ENCODE measurements around the gene CBARP. TPM values are rescaled to one million over a fixed set of nuclear protein-coding genes. Genes with fewer than 3 reads are reported as not detected.

Gene CBARP
- total RNA-seq, 1 experiment from 2014 or later: 28.4 TPM

- Histone ChIP-seq H4K91ac (ENCODE audit: insufficient read length, low read depth, low read length) (no peak overlapping the region), H3K4ac (ENCODE audit: low read depth, low read length) (no peak overlapping the region), H3K23me2 (ENCODE audit: insufficient read length, low read depth, low read length, poor library complexity, severe bottlenecking) (peaks cover 10% of the 10 kb centered on the region), H3K27ac (ENCODE audit: insufficient read length, low read depth, low read length) (no peak overlapping the region), H4K5ac (ENCODE audit: insufficient read length, low read depth, low read length) (no peak overlapping the region), H3K56ac (ENCODE audit: insufficient read length, low read depth, low read length) (no peak overlapping the region), H3K4me1 (ENCODE audit: insufficient read depth, low read length) (no peaks in the 10 kb centered on the region), H2AFZ (ENCODE audit: low read length) (no peak overlapping the region), H3K23ac (ENCODE audit: insufficient read length, low read depth, low read length) (no peak overlapping the region), H3K9ac (ENCODE audit: extremely low read depth, insufficient read length, low read length) (no peak overlapping the region), H3K4me2 (ENCODE audit: insufficient read depth, insufficient read length, low read length) (no peak overlapping the region), H2BK5ac (ENCODE audit: insufficient read length, low read length) (no peak overlapping the region), H3K18ac (ENCODE audit: insufficient read length, low read depth, low read length) (no peak overlapping the region), H2BK12ac (ENCODE audit: insufficient read length, low read depth, low read length) (no peak overlapping the region), H3K27me3 (ENCODE audit: insufficient read depth, low read length) (no peaks in the 10 kb centered on the region), H2AK5ac (ENCODE audit: insufficient read length, low read length) (no peak overlapping the region), H3K79me2 (ENCODE audit: insufficient read depth, low read length) (no peaks in the 10 kb centered on the region), H3K9me3 (ENCODE audit: control insufficient read depth, low read depth, low read length) (no peaks in the 10 kb centered on the region), H3K79me1 (ENCODE audit: insufficient read depth, low read depth, low read length, poor library complexity, severe bottlenecking) (no peaks in the 10 kb centered on the region), H4K8ac (replicated peaks; ENCODE audit: insufficient read length, low read depth, low read length) (no peak overlapping the region), H3K14ac (ENCODE audit: insufficient read depth, low read length) (no peak overlapping the region), H2BK15ac (ENCODE audit: low read depth, low read length) (no peak overlapping the region), H2BK20ac (ENCODE audit: low read depth, low read length, poor library complexity, severe bottlenecking) (no peak overlapping the region), H4K20me1 (ENCODE audit: control insufficient read depth, insufficient read depth, insufficient read length) (no peaks in the 10 kb centered on the region), H2BK120ac (ENCODE audit: low read depth, low read length, poor library complexity, severe bottlenecking) (no peak overlapping the region), H3T11ph (ENCODE audit: low read length) (no peak overlapping the region)
- Mint-ChIP-seq H3K27ac (no peak overlapping the region), H3K9me3 (no peaks in the 10 kb centered on the region), H3K4me1 (peaks cover 10 to 14% of the 10 kb centered on the region in 2 experiments), H3K4me3 (no peak overlapping the region; a peak in 1 of 5 replicates), H3K36me3 (ENCODE audit: insufficient read depth in 1 of 3, low read depth in 3 of 3) (peaks cover 0 to 30% (median 19%) of the 10 kb centered on the region in 3 experiments; a peak in 5 of 7 replicates), H3K27me3 (ENCODE audit: low read depth) (peaks cover 1% of the 10 kb centered on the region; the same call in 1 of the 2 replicates)
- no peak for TF ChIP-seq CTCF (conservative IDR thresholded peaks at IDR 0.05)
- WGBS (ENCODE audit: extremely low coverage, insufficient read length, low lambda C conversion rate): no CpG with 5 or more reads among the region's 43 CpGs
- no peak for DNase-seq
Measured at GRCh38 chr19:1234955-1235380, 2.8 kb downstream of the CBARP start.

Measured in H9 (cell line).